K562 (cell line): ENCODE results near the gene HIVEP3. TPM values are rescaled to one million over a fixed set of nuclear protein-coding genes. Genes with fewer than 3 reads are reported as not detected.

Source experiments
- ATAC-seq: fragments of 200-7000 bp; cut with Tn5 transposase; 3 replicates; pipeline ENCODE4 v1.9.1; 2020; ENCODE audit warnings: moderate library complexity
- BruUV-seq: library from RNA; stranded (reverse); fragments of 400-500 nt; replicated peaks from 2 replicates; lab custom pipeline; 2021; lab: Mats Ljungman, UMichigan
- CTCF ChIA-PET: fragments of 300-600 bp; formaldehyde crosslinking; extraction: SDS; loops from one replicate; lab custom pipeline; 2021; ENCODE audit warnings: low intra/inter-chr PET ratio; lab: Yijun Ruan, JAX
- POLR2A ChIA-PET: fragments of 300-600, 350-650 bp; sonication (Branson Sonifier 250); formaldehyde crosslinking; extraction: SDS; loops from one replicate; lab custom pipeline; 2021; ENCODE audit warnings: antibody characterized with exemption, inconsistent platforms; lab: Yijun Ruan, JAX
- DNase-seq, 4 experiments: peaks; one replicate each; pipeline versions ENCODE4 v3.0.0 to v3.0.0-alpha.2; 2011 to 2018; ENCODE audit warnings: low spot score in 3 of 4, mixed read lengths in 3 of 4; ENCODE audit errors: extremely low read depth in 1 of 4
- FAIRE-seq: peaks from 2 replicates; lab custom pipeline; 2011; peaks lifted over from hg19 to GRCh38; lab: Jason Lieb, UNC
- H2AFZ ChIP-seq: 2 replicates; pipeline ENCODE4 v1.6.0; 2011; ENCODE audit warnings: low read depth, low read length, control low read depth, inconsistent platforms
- H3K27ac ChIP-seq: fragments of 200-600 bp; 3 replicates; pipeline ENCODE4 v1.8.0; 2011; ENCODE audit warnings: low read depth, mild to moderate bottlenecking, control low read depth, inconsistent platforms, low read length, moderate library complexity, mixed read lengths; ENCODE audit errors: extremely low read depth
- H3K27me3 ChIP-seq, 2 experiments: fragments of 300-600 bp in 1 of 2; 2 replicates in 1 of 2; 3 replicates in 1 of 2; pipeline versions ENCODE4 v1.6.0 to v1.8.0; 2011; ENCODE audit warnings: inconsistent platforms in 2 of 2, low read length in 2 of 2, mild to moderate bottlenecking in 1 of 2, mixed read lengths in 1 of 2, moderate library complexity in 1 of 2; ENCODE audit not compliant: control insufficient read depth in 2 of 2, insufficient read depth in 2 of 2
- H3K36me3 ChIP-seq: fragments of 300-600 bp; 3 replicates; pipeline ENCODE4 v1.8.0; 2011; ENCODE audit warnings: mild to moderate bottlenecking, low read length, inconsistent platforms; ENCODE audit not compliant: control insufficient read depth, insufficient read depth
- H3K4me1 ChIP-seq, 2 experiments: fragments of 200-600 bp in 1 of 2; replicated peaks in 1 of 2; 2 replicates in 1 of 2; 3 replicates in 1 of 2; pipeline versions ENCODE4 v1.5.1 to v1.8.0; 2011; ENCODE audit warnings: inconsistent platforms in 2 of 2, low read length in 2 of 2, mild to moderate bottlenecking in 1 of 2, mixed read lengths in 1 of 2, moderate library complexity in 1 of 2; ENCODE audit not compliant: control insufficient read depth in 2 of 2, insufficient read depth in 2 of 2
- H3K4me2 ChIP-seq: 2 replicates; pipeline ENCODE4 v1.6.1; 2011; ENCODE audit warnings: low read length, control low read depth, inconsistent platforms, mixed read lengths; ENCODE audit not compliant: insufficient read depth
- H3K4me3 ChIP-seq: fragments of 200-600 bp; sonication (generic), shearing (Covaris generic); 2 replicates; pipeline ENCODE4 v1.5.1; 2016; ENCODE audit warnings: control low read depth, inconsistent platforms
- H3K79me2 ChIP-seq: fragments of 200-600 bp; 3 replicates; pipeline ENCODE4 v1.8.0; 2011; ENCODE audit warnings: low read length, inconsistent platforms; ENCODE audit not compliant: control insufficient read depth, insufficient read depth
- H3K9ac ChIP-seq, 2 experiments: 2 replicates each; pipeline versions ENCODE4 v1.6.0 to v1.6.1; 2011; ENCODE audit warnings: low read depth in 2 of 2, low read length in 2 of 2, control low read depth in 1 of 2, inconsistent platforms in 1 of 2, mild to moderate bottlenecking in 1 of 2, mixed read lengths in 1 of 2; ENCODE audit not compliant: insufficient read depth in 1 of 2
- H3K9me1 ChIP-seq: one replicate; pipeline ENCODE4 v1.6.0; 2011; ENCODE audit warnings: inconsistent platforms, mild to moderate bottlenecking, low read length, moderate library complexity; ENCODE audit not compliant: control insufficient read depth, insufficient read depth
- H3K9me3 ChIP-seq: replicated peaks from 2 replicates; pipeline ENCODE4 v1.5.1; 2011; ENCODE audit warnings: low read depth, low read length, inconsistent platforms; ENCODE audit not compliant: control insufficient read depth, insufficient read depth
- H4K20me1 ChIP-seq: replicated peaks from 2 replicates; pipeline ENCODE4 v1.6.1; 2011; ENCODE audit warnings: low read length, inconsistent platforms, mixed read lengths; ENCODE audit not compliant: control insufficient read depth, insufficient read depth
- GTF2F1 ChIP-seq: IDR thresholded peaks from 2 replicates; pipeline ENCODE4 v1.6.1; 2011; ENCODE audit warnings: low read depth, low read length, improper control_type of control experiment
- HDAC3 ChIP-seq: fragments of 450-650 bp; IDR thresholded peaks from 2 replicates; pipeline ENCODE4 v1.6.1; 2018; ENCODE audit warnings: borderline replicate concordance, mild to moderate bottlenecking, moderate library complexity; ENCODE audit not compliant: partially characterized antibody
- HNRNPLL ChIP-seq: fragments of 200-400 bp; formaldehyde crosslinking; IDR thresholded peaks from 2 replicates; pipeline ENCODE4 v1.6.1; 2017; ENCODE audit warnings: low read length, low read depth, mild to moderate bottlenecking; ENCODE audit not compliant: poor library complexity, severe bottlenecking
- STAT5B ChIP-seq: fragments of 250-450 bp; sonication (Bioruptor Pico); IDR thresholded peaks from 2 replicates; pipeline ENCODE4 v1.8.0; 2021; ENCODE audit warnings: mild to moderate bottlenecking, inconsistent platforms
- in situ Hi-C: fragments of 300-500 bp; cut with MboI; formaldehyde crosslinking; loops from 4 replicates; pipeline ENCODE4 v1.15.0; 2018; ENCODE audit warnings: inconsistent platforms, mixed read lengths
- intact Hi-C: fragments of 100-400 bp; cut with micrococcal nuclease; formaldehyde crosslinking; loops from 2 replicates; pipeline ENCODE4 v1.14.2; 2022
- polyA plus RNA-seq, 8 experiments: library from polyadenylated mRNA; depleted of rRNA in 4 of 8; stranded (reverse) in 5 of 8; unstranded in 3 of 8; fragments of >200 nt; fragmentation: Nextera tagmentation in 2 of 8; fragmentation: Illumina TruSeq in 1 of 8; extraction: Ambion mirVana in 2 of 8; extraction: Trizol in 1 of 8; gene quantifications; 2 replicates each; pipeline versions ENCODE4 v1.2.1 to v1.2.3, GENCODE V29; 2011 to 2014; ENCODE audit warnings: inconsistent platforms in 1 of 8, missing spikeins in 1 of 8
- total RNA-seq, 7 experiments: library from RNA; depleted of rRNA in 6 of 7; stranded (reverse); fragments of >200 nt in 6 of 7; fragmentation: Illumina TruSeq in 2 of 7; extraction: Trizol in 2 of 7; gene quantifications; 2 replicates each; pipeline versions ENCODE4 v1.2.1 to v1.2.3, GENCODE V29; 2011 to 2021; ENCODE audit warnings: low replicate concordance in 1 of 7
- TF ChIP-seq, protein P1 (sequence below), 2 experiments: IDR thresholded peaks; 2 replicates each; pipeline ENCODE4 v1.6.1; 2012; ENCODE audit warnings: improper control_type of control experiment in 2 of 2, low read depth in 2 of 2, low read length in 2 of 2, borderline replicate concordance in 1 of 2

Gene HIVEP3
- total and polyA plus RNA-seq, 9 of the 15 experiments (the other 6 are each of a cell fraction or from before 2014, with no cell fraction given): 0.09 to 0.58 (median 0.34) TPM; not detected in 1

DNA sequence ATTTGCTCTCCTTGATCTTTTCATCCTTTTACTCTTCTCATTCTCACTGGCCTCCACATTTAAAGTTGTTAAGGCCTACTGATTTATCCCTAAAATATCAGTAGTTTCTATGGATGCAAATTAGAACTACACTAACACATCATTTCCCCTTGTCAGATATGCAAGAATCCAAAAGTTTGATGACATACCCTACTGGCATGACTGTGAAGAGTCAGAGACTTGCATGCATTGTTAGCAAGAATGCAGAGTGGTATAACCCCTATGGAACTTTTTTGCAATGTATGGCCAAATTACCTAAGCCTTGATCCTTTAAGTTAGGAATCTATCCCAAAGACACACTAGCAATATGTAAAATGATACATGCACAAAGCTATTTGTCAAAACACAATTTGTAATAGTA, 23.6 kb upstream of the HIVEP3 start:
- Histone ChIP-seq H3K27me3 (0 out of 5 replicates have a peak, but pooled peaks cover 0 to 2% of the 10 kb centered on the region in 2 experiments), H3K4me3 (no peak overlapping the region), H3K4me1 (no peaks in the 10 kb centered on the region), H3K9me3 (no peaks in the 10 kb centered on the region), H3K27ac (no peak overlapping the region), H2AFZ (no peak overlapping the region), H4K20me1 (no peaks in the 10 kb centered on the region), H3K36me3 (no peaks in the 10 kb centered on the region), H3K9ac (no peak overlapping the region), H3K4me2 (no peak overlapping the region), H3K9me1 (no peaks in the 10 kb centered on the region), H3K79me2 (no peaks in the 10 kb centered on the region)
- in situ Hi-C loops (no loop called here), intact Hi-C loops (no loop called here)
- ChIA-PET POLR2A (no interaction called here), CTCF (no interaction called here)
- BruUV-seq: no TSS peak
- ATAC-seq: no peak
- DNase-seq: no peak
- TF ChIP-seq STAT5B (CRISPR knock-in tag): no peak
- TF ChIP-seq HNRNPLL: no peak
- TF ChIP-seq, protein P1, sequence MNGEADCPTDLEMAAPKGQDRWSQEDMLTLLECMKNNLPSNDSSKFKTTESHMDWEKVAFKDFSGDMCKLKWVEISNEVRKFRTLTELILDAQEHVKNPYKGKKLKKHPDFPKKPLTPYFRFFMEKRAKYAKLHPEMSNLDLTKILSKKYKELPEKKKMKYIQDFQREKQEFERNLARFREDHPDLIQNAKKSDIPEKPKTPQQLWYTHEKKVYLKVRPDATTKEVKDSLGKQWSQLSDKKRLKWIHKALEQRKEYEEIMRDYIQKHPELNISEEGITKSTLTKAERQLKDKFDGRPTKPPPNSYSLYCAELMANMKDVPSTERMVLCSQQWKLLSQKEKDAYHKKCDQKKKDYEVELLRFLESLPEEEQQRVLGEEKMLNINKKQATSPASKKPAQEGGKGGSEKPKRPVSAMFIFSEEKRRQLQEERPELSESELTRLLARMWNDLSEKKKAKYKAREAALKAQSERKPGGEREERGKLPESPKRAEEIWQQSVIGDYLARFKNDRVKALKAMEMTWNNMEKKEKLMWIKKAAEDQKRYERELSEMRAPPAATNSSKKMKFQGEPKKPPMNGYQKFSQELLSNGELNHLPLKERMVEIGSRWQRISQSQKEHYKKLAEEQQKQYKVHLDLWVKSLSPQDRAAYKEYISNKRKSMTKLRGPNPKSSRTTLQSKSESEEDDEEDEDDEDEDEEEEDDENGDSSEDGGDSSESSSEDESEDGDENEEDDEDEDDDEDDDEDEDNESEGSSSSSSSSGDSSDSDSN (IDR thresholded peaks at IDR 0.05; ENCODE audit: borderline replicate concordance in 1 of 2, low read depth in 2 of 2, low read length in 2 of 2): no peak
- no peak for TF ChIP-seq HDAC3
- no peak for TF ChIP-seq GTF2F1
- TF ChIP-seq, all 486 proteins: peak for 0
- no peak for FAIRE-seq
